Measurements from ENCODE around the gene TBC1D14.

DNA sequence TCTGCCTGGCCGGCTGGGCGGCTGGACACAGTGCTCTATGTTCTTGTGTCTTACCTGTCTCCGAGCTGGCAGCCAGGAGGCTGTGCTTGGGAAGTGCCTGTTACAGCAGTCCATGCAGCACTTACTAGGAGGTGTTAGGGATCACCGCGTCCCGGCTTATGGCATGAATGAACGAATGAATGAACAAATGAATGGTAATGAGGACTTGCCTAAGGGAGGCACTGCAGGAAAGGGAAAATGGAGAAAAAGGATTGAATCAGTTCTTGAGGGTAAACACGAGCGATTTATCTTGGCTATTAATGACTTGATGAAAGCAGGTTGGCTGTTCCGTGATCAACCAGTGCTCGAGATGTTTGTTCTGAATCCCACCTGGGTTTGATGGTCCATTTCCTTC lies 31.1 kb downstream of the TBC1D14 start:
- TF ChIP-seq, protein P1, sequence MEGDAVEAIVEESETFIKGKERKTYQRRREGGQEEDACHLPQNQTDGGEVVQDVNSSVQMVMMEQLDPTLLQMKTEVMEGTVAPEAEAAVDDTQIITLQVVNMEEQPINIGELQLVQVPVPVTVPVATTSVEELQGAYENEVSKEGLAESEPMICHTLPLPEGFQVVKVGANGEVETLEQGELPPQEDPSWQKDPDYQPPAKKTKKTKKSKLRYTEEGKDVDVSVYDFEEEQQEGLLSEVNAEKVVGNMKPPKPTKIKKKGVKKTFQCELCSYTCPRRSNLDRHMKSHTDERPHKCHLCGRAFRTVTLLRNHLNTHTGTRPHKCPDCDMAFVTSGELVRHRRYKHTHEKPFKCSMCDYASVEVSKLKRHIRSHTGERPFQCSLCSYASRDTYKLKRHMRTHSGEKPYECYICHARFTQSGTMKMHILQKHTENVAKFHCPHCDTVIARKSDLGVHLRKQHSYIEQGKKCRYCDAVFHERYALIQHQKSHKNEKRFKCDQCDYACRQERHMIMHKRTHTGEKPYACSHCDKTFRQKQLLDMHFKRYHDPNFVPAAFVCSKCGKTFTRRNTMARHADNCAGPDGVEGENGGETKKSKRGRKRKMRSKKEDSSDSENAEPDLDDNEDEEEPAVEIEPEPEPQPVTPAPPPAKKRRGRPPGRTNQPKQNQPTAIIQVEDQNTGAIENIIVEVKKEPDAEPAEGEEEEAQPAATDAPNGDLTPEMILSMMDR (conservative IDR thresholded peaks at IDR 0.05; ENCODE audit: low read length): no peak
- no peak for TF ChIP-seq EZH2phosphoT487 (IDR thresholded peaks at IDR 0.05; ENCODE audit: borderline replicate concordance)

Data from Loucy (cell line).